ELF-1 (cell line): ENCODE data around the gene ADAMTS12.

Source experiments
- DNase-seq: peaks from one replicate; pipeline ENCODE4 v3.0.0-alpha.2; 2016; ENCODE audit warnings: low read depth, low spot score

The ADAMTS12 gene

DNA sequence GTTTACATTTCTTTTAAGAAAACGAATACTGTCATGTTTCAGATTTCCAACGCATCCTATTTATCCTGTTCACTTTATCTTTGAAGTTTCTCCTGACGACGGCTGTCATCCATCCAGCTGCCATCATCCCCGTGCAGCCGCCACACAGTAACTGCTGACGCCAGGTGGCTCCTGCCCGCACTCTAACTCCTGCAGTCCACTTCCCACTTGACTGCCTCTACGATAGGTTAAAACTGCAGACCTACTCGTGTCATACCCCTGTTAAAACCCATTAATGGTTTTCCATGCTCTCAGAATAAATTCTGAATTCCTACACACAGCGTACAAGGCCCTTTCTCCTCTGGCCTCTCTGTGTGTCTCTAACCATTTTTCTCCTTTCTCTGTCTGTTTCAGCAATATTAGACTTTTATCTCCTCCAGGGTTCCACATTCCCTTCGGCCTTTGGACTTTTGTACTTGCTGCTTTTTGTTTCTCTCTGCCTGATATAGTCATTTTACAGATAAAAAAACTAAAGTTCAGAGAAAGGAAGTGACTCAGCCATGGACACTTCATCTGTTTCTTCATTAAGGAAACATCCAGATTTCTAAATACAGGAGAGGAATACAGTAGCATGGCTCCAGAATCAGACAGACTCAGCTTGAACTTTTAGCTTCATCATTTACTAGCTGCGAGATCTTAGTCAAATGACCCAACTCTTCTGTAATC lies 84.9 kb downstream of the ADAMTS12 start:
- no peak for DNase-seq

DNA sequence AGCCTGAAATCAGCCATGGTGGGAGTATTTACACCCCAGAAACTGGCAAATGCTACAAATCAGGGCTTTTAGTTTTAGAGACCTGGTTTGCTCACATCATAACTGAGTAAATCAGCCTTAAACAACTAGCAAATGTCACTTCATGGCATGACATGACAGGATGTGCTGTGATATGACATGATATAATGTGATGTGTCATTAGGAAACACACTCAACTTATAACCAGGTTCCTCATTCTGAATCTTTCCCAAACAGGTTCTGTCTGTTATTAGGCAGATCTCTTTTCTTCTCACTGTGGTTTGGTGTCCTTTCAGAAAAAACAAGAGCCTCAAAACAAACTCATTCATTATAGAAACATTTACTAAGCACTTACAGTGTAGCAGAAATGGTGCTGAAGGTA lies 90.5 kb downstream of the ADAMTS12 start:
- DNase-seq: no peak

- no peak for DNase-seq
These were observed 91.4 kb downstream of the ADAMTS12 start for GRCh38 chr5:33800241-33800950.

DNA sequence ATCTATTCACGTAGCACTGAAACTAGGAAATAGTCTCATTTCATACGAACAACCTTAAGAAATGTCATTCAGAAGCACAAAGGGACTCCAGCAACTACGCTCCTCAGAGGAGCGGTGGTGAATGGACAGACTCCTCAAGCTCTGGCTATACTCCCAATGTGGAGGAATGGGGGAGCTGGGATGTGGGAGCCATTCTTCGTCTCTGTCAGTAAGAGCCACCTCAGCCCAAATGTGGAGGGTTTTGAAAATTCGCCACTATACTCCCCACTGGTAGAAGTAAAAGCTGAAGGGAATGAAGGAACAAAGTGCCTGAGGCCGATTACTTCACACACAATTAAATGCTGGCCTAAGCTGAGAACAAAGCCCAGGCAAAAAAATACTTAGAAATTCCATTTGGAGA lies 96.3 kb downstream of the ADAMTS12 start:
- DNase-seq: peak; percentile 37

GRCh38 chr5:33794550-33795181 lies 97.1 kb downstream of the ADAMTS12 start:
- DNase-seq: no peak

DNA sequence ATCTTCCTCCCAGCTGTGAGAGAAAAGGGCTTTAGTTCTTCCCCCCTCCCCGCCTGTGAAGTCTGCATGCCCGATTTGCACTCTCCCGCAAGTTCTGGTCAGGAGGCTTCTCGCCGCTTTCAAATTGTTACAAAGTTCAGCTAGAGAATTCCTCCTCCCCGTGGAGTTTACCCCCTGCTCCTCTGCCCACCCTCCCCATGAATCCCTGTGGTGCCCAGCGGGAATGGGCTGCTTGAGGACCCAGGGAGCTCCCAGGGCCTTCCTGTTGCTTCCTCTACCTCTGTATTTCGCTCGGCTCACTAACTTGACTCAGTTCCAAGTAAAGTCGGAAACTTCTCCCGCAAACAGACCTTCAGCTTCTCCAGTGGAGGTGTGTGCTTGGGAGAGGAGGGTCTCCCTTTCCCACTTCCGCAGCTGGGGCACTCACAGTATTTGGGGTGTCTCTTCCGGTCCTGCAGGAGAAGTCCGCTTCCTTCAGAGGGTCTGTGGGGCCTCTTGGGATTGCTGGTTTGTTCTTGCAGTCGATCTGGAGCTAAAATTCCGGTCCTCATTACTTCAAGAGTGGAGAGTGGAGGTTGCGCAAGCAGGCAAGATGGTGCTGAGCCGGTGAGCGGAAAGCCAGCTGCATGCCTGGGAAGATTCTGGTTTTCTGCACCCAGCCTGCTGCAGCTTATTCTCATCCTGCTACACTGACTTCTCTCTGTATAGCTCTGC lies 97.8 kb downstream of the ADAMTS12 start:
- no peak for DNase-seq

DNA sequence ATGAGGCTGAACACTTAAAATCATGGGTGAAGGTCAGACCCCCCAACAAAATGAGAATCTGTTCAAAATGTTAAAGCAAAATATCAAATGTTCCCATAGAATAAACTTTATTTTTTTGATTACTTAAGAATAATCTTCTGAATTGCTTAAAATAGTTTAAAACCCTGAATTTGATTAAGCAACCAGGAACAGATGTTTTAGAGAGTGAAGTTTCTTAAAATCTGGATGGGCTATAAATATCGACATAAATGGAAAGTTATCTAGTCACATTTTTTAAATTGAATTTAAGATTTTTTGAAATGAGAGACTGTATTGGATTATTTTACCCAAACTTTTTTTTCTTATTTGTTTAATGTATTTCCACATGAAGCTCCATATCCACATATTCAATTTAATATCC lies 98.5 kb downstream of the ADAMTS12 start:
- DNase-seq: no peak

GRCh38 chr5:33792559-33792958 lies 99.2 kb downstream of the ADAMTS12 start:
- DNase-seq: no peak

DNA sequence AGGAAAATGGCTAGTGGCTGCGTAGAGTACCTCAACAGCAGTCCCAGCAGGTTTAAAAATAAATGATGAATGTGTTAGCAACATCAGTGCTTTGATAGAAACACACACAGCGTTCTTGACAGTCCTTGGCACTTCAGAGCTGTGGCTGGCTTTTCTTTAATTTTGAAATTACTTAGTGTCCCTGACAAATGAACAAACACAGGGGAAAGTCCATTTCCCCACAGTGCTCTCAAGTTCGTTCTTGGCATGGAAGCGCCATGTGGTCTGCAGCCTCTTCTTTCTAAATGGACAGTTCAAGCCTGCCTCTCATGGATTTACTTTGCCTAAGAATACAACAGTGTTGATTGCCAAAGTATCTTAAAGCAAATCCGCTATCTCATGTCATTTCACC lies 102.2 kb downstream of the ADAMTS12 start:
- DNase-seq: no peak

GRCh38 chr5:33788922-33789566 lies 102.7 kb downstream of the ADAMTS12 start:
- no peak for DNase-seq

DNA sequence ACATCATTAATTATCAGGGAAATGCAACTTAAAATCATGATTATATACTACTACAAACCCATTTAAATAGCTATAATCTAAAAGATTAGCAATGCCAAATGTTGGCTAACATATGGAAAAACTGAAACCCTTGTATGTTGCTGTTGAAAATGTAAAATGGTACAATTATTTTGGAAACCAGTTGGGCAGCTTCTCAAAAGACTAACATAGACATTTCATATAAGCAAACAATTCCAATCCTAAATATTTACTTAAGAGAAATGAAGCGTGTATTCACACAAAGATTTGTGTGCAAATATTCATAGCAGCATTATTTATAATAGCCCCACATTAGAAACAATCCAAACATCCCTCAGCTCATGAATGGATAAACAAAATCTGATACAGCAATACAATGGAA lies 106.2 kb downstream of the ADAMTS12 start:
- no peak for DNase-seq

GRCh38 chr5:33781286-33781685 lies 110.5 kb downstream of the ADAMTS12 start:
- peak; percentile 59 for DNase-seq

GRCh38 chr5:33776151-33776660 lies 115.6 kb downstream of the ADAMTS12 start:
- DNase-seq: no peak

GRCh38 chr5:33774341-33774740 lies 117.4 kb downstream of the ADAMTS12 start:
- DNase-seq: no peak

- no peak for DNase-seq
These were observed 119.4 kb downstream of the ADAMTS12 start for GRCh38 chr5:33772380-33772897.

GRCh38 chr5:33769968-33770367 lies 121.8 kb downstream of the ADAMTS12 start:
- DNase-seq: no peak

DNA sequence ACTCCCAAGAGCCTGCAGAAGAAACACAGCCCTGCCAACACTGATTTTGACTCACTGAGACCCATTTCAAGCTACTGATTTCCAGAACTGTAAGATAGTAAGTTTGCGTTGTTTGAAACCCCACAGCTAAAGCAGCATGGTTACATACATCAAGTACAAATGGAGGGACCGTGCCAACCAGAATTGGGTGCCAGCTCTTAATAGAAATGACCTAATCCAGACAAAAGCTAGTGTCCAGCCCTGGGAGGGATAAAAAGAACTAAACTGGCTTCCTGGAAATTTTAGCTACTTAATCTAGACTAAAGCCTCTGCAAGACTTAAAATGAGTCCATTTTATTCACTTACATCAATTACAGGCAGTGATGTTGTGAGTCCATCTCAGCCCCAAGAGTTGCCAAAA lies 122.6 kb downstream of the ADAMTS12 start:
- no peak for DNase-seq

GRCh38 chr5:33766023-33766422 lies 125.8 kb downstream of the ADAMTS12 start:
- no peak for DNase-seq

DNA sequence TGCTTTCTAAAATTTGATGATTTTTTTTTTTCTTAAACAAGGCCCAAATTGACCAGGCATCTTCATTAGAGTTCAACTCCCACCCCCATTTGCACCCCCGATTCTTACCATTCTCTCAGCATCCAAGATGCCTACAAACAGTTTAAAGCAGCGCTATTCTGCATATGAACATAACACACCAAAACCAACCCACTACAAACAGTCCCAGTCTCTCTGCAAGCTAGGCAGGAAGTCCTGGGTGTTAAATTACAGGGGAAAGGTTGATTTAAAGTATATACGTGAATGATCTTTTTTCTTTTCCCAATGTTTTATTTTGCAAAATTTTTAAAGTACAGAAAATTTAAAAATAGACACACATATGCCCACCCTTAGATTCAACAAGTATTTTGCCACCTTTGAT lies 127.0 kb downstream of the ADAMTS12 start:
- no peak for DNase-seq

GRCh38 chr5:33763435-33763834 lies 128.4 kb downstream of the ADAMTS12 start:
- no peak for DNase-seq

- DNase-seq: no peak
These were observed 128.9 kb downstream of the ADAMTS12 start for GRCh38 chr5:33762859-33763258.
